Measurements from ENCODE around the gene AMFR. TPM values are rescaled to one million over a fixed set of nuclear protein-coding genes. Genes with fewer than 3 reads are reported as not detected.

Gene AMFR
- total and polyA plus RNA-seq, 2 of the 8 experiments (the other 6 are each of a cell fraction or from before 2014, with no cell fraction given), result 18.6 to 21.7 TPM

DNA sequence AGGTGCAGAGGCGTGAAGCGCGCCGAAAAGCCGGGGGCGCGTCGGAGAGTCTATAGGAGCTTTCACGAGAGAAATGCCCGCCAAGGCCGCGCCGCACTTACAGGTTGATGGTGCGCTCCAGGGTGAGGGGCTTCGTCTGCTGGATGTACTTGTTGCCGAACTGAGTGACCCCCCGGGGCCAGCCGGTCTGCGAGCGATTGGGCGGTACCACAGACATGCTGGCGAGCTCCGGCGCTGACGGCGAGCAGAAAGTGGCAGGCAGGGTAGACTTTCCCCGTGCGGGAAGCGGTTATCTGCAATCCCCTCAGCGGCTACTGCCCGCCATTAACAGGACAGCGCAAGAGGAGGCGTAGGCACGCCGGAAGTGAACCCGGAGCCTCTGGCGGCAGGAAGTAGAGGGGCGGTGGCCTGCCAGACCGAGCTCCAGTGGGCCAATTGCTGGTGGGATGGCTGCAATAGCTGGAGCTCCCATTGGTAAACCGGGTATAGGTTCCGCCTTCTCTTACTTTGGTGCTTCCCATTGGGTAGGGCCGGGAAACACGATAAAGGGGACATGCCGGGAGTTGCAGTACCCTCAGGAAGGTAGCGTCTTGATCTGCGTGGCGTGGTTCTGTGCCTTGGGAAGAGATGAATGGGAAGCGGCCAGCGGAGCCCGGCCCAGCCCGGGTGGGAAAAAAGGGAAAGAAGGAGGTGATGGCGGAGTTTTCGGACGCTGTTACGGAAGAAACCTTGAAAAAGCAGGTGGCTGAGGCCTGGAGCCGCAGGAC lies 25.8 kb upstream of the AMFR start, which contains the start of the genes NUDT21 and OGFOD1:
Gene NUDT21 (minus strand): TSS at position 347 of the 767 bp plus-strand sequence. CDS start 130 bp downstream, at position 217.
Gene OGFOD1 (plus strand): TSS at position 569 of the 767 bp plus-strand sequence. CDS start 59 bp downstream, at position 628.
- Histone ChIP-seq H4K20me1 (replicated peaks in 1 of 2; ENCODE audit: control insufficient read depth in 1 of 2, insufficient read depth in 2 of 2, low read length in 2 of 2) (peaks cover 4 to 6% of the 10 kb centered on the region in 2 experiments), H3K27ac (ENCODE audit: low read depth, low read length) (peak within 1 kb of the TSS; percentile 84), H2BK20ac (ENCODE audit: low read length) (no peak within 1 kb of the TSS), H3K4me3 (ENCODE audit: extremely low read depth in 1 of 4, insufficient read depth in 2 of 4, low read depth in 3 of 4, low read length in 4 of 4) (peak within 1 kb of the TSS; percentile 82 to 97 (median 94)), H4K91ac (replicated peaks; ENCODE audit: insufficient read length, low read length) (peak within 1 kb of the TSS; percentile 77), H2AK5ac (ENCODE audit: low read depth, low read length) (no peak within 1 kb of the TSS), H4K8ac (ENCODE audit: extremely low read depth, insufficient read depth, low read length) (peak within 1 kb of the TSS; percentile 99), H2BK12ac (ENCODE audit: low read depth, low read length) (no peak within 1 kb of the TSS), H3K56ac (replicated peaks; ENCODE audit: insufficient read length, low read depth, low read length) (no peak within 1 kb of the TSS), H3K4me1 (replicated peaks in 1 of 4; ENCODE audit: control insufficient read depth in 3 of 4, insufficient read depth in 4 of 4, low read length in 3 of 4) (peaks cover 0 to 11% (median 2%) of the 10 kb centered on the region in 4 experiments; a peak in 3 of 7 replicates), H3K23me2 (ENCODE audit: low read depth, low read length) (peaks cover 7% of the 10 kb centered on the region), H2BK15ac (ENCODE audit: low read length) (no peak within 1 kb of the TSS), H3K27me3 (replicated peaks in 1 of 4; ENCODE audit: control insufficient read depth in 3 of 4, extremely low read depth in 1 of 4, insufficient read depth in 3 of 4, low read length in 3 of 4) (no peaks in the 10 kb centered on the region), H3K18ac (ENCODE audit: extremely low read depth, low read length) (peak within 1 kb of the TSS; percentile 79), H2AFZ (ENCODE audit: low read length) (peak within 1 kb of the TSS; percentile 47), H3K23ac (ENCODE audit: insufficient read length) (no peak within 1 kb of the TSS), H3K4ac (replicated peaks; ENCODE audit: insufficient read length, low read depth, low read length) (no peak within 1 kb of the TSS), H3K79me1 (ENCODE audit: low read depth, low read length) (peaks cover 5% of the 10 kb centered on the region), H3K36me3 (ENCODE audit: control insufficient read depth in 2 of 4, insufficient read depth in 4 of 4, low read length in 3 of 4) (peaks cover 9 to 41% (median 21%) of the 10 kb centered on the region in 4 experiments), H3K9ac (replicated peaks in 1 of 4; ENCODE audit: extremely low read depth in 1 of 4, low read depth in 3 of 4, low read length in 3 of 4) (peak within 1 kb of the TSS; percentile 89 to 94 (median 93)), H2BK120ac (replicated peaks; ENCODE audit: low read depth, low read length) (no peak within 1 kb of the TSS), H3K4me2 (ENCODE audit: insufficient read depth in 1 of 2, low read depth in 2 of 2, low read length in 2 of 2) (peak within 1 kb of the TSS; percentile 85 to 91), H3K14ac (ENCODE audit: insufficient read length) (no peak within 1 kb of the TSS), H3K9me3 (ENCODE audit: insufficient read depth in 2 of 2, low read depth in 1 of 2, low read length in 1 of 2) (no peaks in the 10 kb centered on the region), H4K5ac (ENCODE audit: insufficient read length, low read depth, low read length) (peak within 1 kb of the TSS; percentile 91), H3K79me2 (ENCODE audit: control insufficient read depth in 1 of 2, insufficient read depth in 2 of 2, low read length in 2 of 2) (peaks cover 31 to 71% of the 10 kb centered on the region in 2 experiments), H2BK5ac (ENCODE audit: low read depth, low read length) (peak within 1 kb of the TSS; percentile 89)
- WGBS, 2 experiments (ENCODE audit: extremely low coverage in 1 of 2, insufficient coverage in 1 of 2, insufficient read length in 1 of 2, insufficient replicate concordance in 2 of 2, low coverage in 1 of 2, low lambda C conversion rate in 2 of 2, missing lambda C conversion rate in 1 of 2), result 1% methylated on average over 50 of the region's 56 CpGs; no CpG with 5 or more reads in 1 of the 2 experiments
- CTCF ChIA-PET (ENCODE audit: partially characterized antibody), result interaction anchor here (0.6 to 1.1 kb wide), 2 partner anchors 51 to 65 kb away, joined by 3 to 4 read pairs; no protein-coding TSS in a partner anchor
- POLR2A ChIA-PET (ENCODE audit: partially characterized antibody), result interaction anchor here (0.6 to 3.1 kb wide), 13 partner anchors 10 to 218 kb away, joined by 3 to 13 read pairs (median 3); partner anchors contain the start of gene MT1H
- DNase-seq (ENCODE audit: low read depth in 1 of 2, low spot score in 2 of 2), result peak; percentile 70 to 81
- peak; percentile 78 for FAIRE-seq
- TF ChIP-seq SP4 (IDR thresholded peaks at IDR 0.05; ENCODE audit: low read length) (no peak), SRF (IDR thresholded peaks at IDR 0.05; ENCODE audit: low read depth, low read length) (no peak), RXRA (IDR thresholded peaks at IDR 0.05; ENCODE audit: insufficient read depth, low read depth, low read length) (no peak), ATF3 (IDR thresholded peaks at IDR 0.05; ENCODE audit: insufficient read depth, low read depth, low read length) (no peak), RNF2 (IDR thresholded peaks at IDR 0.05; ENCODE audit: borderline replicate concordance, low read depth, low read length, missing control alignments, poor library complexity, severe bottlenecking) (no peak), EGR1 (IDR thresholded peaks at IDR 0.05; ENCODE audit: borderline replicate concordance, low read depth, low read length) (no peak), TAF7 (optimal IDR thresholded peaks at IDR 0.05; ENCODE audit: borderline replicate concordance, low read depth, low read length) (peak; percentile 27), FOSL1 (IDR thresholded peaks at IDR 0.05; ENCODE audit: insufficient read depth, low read depth, low read length) (no peak)
- TF ChIP-seq, protein P1, sequence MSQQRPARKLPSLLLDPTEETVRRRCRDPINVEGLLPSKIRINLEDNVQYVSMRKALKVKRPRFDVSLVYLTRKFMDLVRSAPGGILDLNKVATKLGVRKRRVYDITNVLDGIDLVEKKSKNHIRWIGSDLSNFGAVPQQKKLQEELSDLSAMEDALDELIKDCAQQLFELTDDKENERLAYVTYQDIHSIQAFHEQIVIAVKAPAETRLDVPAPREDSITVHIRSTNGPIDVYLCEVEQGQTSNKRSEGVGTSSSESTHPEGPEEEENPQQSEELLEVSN (IDR thresholded peaks at IDR 0.05), result no peak
